Esophagus squamous epithelium (tissue), 4 donors: Measurements from ENCODE around the gene BLMH.

Experiments
- POLR2A ChIP-seq, 4 donors: fragments of 450-650 bp; IDR thresholded peaks; one replicate each; pipeline ENCODE4 v1.6.1; 2017; ENCODE audit warnings: antibody characterized with exemption in 4 of 4, mild to moderate bottlenecking in 4 of 4, moderate library complexity in 3 of 4
- TF ChIP-seq, protein P1 (sequence below), 6 experiments: fragments of 450-650 bp in 4 of 6; fragments of 200-600 bp in 2 of 6; sonication (generic) in 2 of 6; IDR thresholded peaks; one replicate each; pipeline ENCODE4 v1.5.1; 2016 to 2019; ENCODE audit warnings: antibody characterized with exemption in 6 of 6, mild to moderate bottlenecking in 4 of 6, moderate library complexity in 4 of 6

DNA sequence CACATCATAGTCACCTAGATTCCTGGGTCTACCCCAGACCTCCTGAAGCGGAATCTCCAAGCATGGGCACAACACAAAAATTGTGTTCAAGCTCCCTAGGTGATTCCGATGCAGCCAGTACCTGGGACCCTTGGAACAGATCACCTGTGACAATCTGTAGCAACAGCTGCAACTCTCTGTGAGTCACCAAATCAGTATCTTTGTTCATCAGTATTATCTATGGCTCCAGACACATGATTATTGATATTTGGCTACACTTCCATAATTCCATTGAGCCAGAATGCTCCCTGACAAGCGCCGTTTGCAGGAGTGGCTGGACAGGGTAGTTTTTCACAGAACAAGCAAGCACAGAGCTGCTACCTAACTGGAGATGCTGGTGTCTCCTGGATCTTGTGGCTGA lies 72.4 kb downstream of the BLMH start:
- no peak for TF ChIP-seq POLR2A (IDR thresholded peaks at IDR 0.05)
- TF ChIP-seq, protein P1, sequence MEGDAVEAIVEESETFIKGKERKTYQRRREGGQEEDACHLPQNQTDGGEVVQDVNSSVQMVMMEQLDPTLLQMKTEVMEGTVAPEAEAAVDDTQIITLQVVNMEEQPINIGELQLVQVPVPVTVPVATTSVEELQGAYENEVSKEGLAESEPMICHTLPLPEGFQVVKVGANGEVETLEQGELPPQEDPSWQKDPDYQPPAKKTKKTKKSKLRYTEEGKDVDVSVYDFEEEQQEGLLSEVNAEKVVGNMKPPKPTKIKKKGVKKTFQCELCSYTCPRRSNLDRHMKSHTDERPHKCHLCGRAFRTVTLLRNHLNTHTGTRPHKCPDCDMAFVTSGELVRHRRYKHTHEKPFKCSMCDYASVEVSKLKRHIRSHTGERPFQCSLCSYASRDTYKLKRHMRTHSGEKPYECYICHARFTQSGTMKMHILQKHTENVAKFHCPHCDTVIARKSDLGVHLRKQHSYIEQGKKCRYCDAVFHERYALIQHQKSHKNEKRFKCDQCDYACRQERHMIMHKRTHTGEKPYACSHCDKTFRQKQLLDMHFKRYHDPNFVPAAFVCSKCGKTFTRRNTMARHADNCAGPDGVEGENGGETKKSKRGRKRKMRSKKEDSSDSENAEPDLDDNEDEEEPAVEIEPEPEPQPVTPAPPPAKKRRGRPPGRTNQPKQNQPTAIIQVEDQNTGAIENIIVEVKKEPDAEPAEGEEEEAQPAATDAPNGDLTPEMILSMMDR (IDR thresholded peaks at IDR 0.05), result no peak
